NCI-H345 treated with DMSO at 0.1 percent for 48 hours (cell line): ENCODE measurements around the gene CAAP1.
"Not testable (repeated sequence)": the region's sequence is repeated elsewhere in the genome, so short reads cannot be mapped to it uniquely, and the experiment has no call there.

Experiments used
- DNase-seq: peaks from one replicate; lab custom pipeline; 2025; ENCODE audit not compliant: unreplicated experiment; lab: John Stamatoyannopoulos, UW

CAAP1 gene

GRCh38 chr9:26892251-26893029 lies at the start of gene CAAP1:
Gene CAAP1, minus strand, starts transcription at chr9:26892802. Its CDS starts 87 bp downstream, at chr9:26892715.
- peak; percentile 83 for DNase-seq

- no peak for DNase-seq
Observed at GRCh38 chr9:26940779-26941178, 48.2 kb upstream of the CAAP1 start.

- DNase-seq: no peak
Observed at GRCh38 chr9:26939955-26940711, 47.5 kb upstream of the CAAP1 start.

- no peak for DNase-seq
Observed at GRCh38 chr9:26937816-26938371, 45.3 kb upstream of the CAAP1 start.

GRCh38 chr9:26935847-26936246 lies 43.2 kb upstream of the CAAP1 start:
- DNase-seq: no peak

- DNase-seq: no peak
Observed at GRCh38 chr9:26928902-26929495, 36.4 kb upstream of the CAAP1 start.

- no peak for DNase-seq
Observed at GRCh38 chr9:26925609-26926008, 33.0 kb upstream of the CAAP1 start.

GRCh38 chr9:26919698-26920097 lies 27.1 kb upstream of the CAAP1 start:
- no peak for DNase-seq

GRCh38 chr9:26913138-26913668 lies 20.6 kb upstream of the CAAP1 start:
- no peak for DNase-seq

- DNase-seq: no peak
Observed at GRCh38 chr9:26904671-26905070, 12.1 kb upstream of the CAAP1 start.

- no peak for DNase-seq
Observed at GRCh38 chr9:26904070-26904469, 11.5 kb upstream of the CAAP1 start.

GRCh38 chr9:26893030-26893676 lies 551 bp upstream of the CAAP1 start:
- no peak for DNase-seq

- peak; percentile 16 for DNase-seq
Observed at GRCh38 chr9:26891726-26892125, 876 bp downstream of the CAAP1 start.

- DNase-seq: no peak
Observed at GRCh38 chr9:26888271-26888670, 4.3 kb downstream of the CAAP1 start.

GRCh38 chr9:26882154-26882553 lies 10.4 kb downstream of the CAAP1 start:
- DNase-seq: no peak

- no peak for DNase-seq
Observed at GRCh38 chr9:26880262-26880661, 12.3 kb downstream of the CAAP1 start.

GRCh38 chr9:26875155-26875554 lies 17.4 kb downstream of the CAAP1 start:
- DNase-seq: not testable (repeated sequence)

- DNase-seq: no peak
Observed at GRCh38 chr9:26870292-26870691, 22.3 kb downstream of the CAAP1 start.

GRCh38 chr9:26863074-26863473 lies 29.5 kb downstream of the CAAP1 start:
- no peak for DNase-seq

GRCh38 chr9:26856413-26857032 lies 36.1 kb downstream of the CAAP1 start:
- DNase-seq: peak; percentile 3
